GM19351 (cell line): ENCODE results near the gene VWA7.

Source experiments
- ATAC-seq: cut with Tn5 transposase; IDR thresholded peaks from one replicate; pipeline ENCODE4 v1.9.1; 2021; ENCODE audit warnings: mild to moderate bottlenecking, moderate library complexity; ENCODE audit not compliant: unreplicated experiment

The VWA7 gene

DNA sequence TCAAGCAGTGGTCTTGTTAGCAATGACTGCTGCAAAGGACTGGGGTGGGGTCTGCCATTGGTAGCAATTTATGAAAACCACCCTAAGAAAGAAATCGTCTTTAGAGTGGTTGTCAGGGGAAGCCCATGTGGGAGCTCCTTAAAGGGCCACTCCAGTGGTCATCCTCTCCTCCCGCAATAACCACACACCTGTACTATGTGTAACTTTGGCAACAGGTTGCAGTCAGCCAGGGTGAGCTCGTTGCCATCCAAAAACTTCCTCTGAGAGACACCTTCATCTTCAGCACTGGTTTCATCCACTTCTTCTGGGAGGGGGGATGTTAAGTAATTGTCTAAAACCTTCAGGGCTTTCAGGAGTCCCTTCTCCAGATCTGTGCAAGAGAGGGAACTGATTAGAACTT is 45.1 kb downstream of the VWA7 start:
- no peak for ATAC-seq

DNA sequence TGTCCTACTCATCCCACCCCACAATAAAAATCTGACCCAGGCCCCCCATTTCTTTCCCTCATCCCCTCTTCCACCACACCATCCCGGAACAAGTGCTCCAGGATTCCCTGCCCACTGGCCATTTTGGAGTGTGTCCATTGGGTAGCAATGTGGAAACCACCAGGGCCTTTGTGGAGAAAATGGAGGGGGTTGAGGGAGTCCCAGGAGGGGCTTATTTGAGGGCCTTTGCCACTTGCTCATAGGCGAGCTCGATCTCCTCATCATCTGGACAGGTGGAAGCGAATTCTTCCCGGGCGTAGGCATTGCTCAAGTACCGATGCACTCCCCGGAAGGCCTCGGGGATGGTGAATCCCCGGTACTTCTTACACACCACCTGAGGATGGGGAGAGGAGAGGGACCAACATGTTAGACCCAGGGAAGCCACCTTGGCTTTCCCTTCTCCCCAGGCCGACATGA is 46.5 kb downstream of the VWA7 start:
- ATAC-seq, result no peak

DNA sequence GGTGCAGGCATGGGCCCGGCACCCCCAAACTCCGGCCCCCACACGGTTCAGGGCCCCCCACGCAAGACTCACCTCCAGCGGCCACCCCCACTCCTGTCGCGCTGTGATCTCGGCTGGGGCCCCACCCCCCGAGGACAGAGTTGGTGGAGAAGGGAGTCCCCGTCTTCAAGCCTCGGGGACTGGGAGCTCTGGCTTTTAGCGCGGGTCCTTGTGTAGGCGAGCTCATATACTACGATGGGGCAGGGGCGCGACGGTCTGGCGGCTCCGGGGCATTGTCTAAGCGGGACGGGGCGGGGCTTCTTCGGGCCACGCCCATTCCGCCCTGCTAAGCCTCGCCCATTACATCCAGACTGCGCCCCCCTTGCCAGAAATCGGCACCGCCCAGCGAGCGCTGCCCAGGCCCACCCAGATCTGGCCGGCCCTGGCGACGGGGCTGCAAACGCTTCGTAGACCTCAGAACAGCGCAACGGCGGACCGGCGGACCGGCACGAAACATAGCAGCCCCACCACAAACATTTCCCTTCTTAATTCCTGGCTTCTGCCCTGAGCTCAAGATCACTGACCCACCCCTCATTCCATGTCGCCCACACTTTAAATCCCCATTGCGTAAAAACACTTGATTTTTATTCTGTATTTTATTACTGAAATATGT is 47.0 kb downstream of the VWA7 start:
- no peak for ATAC-seq

DNA sequence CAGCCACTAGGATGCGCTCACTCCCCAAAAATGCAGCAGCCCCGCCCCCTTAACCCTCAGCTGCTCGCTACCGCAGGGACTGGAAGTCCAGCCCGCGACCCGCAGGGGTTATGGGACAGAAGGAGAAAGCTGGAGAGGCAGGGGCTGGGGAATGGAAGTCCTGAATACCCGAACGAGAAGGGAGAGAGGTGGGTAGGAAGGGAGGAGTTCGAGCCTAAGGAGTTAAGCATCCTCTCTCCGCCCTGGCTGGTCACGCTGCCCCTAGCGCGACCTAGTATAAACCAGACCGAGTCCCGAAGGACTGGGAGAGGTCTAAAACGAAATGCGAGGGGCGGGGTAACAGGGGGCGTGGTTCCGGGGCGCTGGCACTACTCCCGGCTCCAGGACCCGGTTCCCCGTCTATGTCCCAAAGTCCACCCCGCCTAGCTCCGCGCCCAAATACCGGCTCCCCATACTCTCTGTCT is 47.6 kb downstream of the VWA7 start:
- no peak for ATAC-seq

DNA sequence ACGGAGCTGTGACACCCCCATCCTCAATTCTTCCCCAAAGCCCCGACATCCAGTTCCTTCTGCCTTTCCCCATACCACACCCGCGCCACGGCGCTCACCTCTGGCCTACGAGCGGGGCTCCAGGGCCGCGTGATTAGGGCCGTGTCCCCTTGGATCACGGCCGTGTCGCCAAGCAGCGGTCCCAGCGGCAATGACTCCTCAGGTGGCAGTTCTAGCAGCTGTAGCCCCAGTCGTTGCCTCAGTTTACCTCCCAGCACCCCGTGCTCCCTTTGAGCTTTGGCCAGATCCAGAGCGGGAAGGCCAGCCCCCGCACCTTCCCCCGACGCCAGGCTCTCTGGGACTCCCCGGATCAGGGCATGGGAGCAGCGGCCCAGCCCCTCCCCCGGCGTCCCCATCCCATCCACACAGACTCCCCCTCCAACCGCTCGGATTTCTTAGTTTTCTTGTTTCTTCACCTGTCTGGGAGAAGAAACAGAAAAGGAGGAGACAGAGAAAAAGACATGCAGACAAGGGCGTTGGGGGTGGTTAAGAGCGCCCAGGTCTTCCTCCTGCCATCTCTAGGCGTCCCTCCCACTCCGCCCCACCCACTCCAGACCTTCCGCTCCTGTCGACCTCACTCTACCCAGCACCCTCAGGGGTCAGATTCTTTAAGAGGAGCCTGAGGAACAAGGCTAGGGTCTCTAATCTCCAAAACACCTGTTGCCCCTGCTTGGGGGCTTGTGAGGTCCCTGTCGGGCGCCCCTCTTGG is 48.2 kb downstream of the VWA7 start, which contains the start of gene DDAH2:
TSS of gene DDAH2 (minus strand) at position 533 of the 748 bp plus-strand sequence. CDS start at position 395, 138 bp downstream.
- ATAC-seq, result no peak

DNA sequence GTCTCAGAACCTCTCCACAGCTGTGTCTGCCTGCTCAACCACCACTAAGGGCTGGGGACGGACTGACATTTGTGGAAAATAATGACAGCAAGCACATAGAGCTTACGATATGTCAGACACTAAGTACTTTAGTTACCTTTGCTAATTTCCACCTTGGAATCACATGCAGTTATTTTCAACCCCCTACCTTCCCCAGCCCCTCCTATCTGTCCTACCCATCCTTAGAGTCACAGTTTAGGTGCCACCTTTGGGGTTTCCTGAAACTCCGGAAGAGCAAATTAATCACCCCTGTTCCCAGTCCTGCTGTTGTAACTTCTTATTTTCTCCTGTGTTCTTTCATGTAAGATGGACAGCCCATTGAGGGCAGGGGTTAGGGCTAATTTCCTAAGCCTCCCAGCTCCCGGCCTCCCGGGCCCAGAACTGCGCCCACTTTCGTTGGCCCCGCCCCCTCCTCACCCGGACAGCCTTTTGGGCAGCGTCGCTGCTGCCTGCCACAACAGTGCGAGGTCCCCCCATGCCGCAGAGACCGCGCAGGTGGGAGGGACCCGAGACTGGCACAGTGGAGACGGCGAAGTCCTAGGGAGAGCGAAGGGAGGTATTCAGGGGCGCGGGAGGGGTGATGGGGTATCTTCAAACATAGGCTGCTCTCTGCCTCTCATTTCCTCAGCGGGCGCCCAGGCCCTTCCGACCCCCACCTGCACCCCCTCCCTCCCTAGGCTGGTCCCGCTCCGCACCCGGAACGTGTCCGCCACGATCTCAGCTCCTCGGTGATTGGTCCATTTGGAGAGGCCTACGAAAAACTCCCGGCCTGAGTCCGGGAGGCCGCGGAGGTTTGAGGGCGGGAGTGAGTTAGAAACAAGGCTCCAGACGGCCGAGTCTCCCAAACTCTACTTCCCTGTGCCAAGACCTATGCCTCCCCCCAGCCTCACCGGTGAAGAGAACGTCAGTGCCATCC is 49.1 kb downstream of the VWA7 start:
- no peak for ATAC-seq

DNA sequence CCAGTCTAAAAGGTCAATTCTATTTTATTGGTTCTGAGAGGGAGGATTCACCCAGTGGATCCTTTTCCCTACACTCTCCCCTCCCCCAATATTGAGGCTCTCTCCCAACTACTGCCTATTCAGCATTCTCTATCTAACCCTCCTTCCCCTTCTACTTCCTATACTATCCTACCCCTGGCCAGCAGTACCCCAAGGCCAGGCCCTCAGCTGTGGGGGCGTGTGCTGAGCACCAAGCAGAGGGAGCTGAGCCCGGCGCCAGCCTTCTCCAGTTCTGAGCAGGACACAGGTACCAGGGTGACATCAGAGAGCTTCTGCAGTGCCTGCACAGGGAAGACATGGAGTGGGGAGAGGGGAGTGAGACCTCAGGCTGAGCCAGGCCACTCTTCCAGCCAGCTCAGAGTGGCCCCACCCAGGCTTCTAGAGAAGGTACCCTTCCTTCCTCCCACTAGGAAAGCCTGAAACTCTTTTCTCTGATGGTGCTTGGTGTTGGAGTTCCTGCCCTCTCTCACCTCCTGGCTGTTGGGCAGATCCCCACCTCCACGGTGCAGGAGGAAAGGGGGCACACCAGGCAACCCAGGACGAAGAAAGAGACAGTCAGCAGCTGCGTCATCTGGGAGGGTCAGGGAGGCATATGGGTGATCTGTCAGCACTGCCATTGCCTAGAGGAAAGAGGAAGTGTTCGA is 50.0 kb downstream of the VWA7 start:
- ATAC-seq, result peak; percentile 73

DNA sequence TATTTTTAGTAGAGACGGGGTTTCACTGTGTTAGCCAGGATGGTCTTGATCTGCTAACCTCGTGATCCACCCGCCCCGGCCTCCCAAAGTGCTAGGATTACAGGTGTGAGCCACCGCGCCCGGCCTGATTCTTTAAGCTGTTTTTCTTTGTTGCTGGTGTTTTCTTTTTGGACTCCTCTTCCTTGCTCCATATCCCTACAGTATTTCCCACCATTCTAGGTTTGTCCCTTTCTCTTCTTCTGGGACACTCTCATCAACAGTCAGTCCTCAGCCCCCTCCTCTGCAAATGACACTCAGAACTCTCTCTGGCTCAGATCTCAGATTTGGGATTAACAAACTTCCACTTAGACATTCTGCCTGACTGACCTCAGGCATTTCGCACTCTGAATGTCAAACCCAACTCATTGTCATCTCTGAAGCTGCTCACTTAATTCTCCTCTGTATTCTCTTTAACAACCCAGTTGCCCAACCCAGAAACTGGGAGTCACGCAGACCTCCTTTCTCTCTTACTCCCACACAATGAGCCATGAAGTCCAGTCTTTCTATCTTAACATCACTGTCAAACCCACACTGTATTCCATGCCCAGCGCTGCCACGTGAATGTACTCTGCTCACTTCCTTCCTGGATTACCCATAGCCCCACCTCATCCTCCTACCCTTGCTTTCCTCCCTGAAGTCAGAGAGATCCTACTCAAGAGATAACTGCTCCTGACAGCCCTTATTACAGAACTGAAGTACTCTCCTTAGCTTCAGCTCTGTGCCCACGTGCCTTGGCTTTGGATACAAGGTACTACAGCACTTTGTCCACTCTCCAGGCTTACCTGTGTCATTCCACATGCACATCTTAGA is 51.4 kb downstream of the VWA7 start:
- no peak for ATAC-seq

DNA sequence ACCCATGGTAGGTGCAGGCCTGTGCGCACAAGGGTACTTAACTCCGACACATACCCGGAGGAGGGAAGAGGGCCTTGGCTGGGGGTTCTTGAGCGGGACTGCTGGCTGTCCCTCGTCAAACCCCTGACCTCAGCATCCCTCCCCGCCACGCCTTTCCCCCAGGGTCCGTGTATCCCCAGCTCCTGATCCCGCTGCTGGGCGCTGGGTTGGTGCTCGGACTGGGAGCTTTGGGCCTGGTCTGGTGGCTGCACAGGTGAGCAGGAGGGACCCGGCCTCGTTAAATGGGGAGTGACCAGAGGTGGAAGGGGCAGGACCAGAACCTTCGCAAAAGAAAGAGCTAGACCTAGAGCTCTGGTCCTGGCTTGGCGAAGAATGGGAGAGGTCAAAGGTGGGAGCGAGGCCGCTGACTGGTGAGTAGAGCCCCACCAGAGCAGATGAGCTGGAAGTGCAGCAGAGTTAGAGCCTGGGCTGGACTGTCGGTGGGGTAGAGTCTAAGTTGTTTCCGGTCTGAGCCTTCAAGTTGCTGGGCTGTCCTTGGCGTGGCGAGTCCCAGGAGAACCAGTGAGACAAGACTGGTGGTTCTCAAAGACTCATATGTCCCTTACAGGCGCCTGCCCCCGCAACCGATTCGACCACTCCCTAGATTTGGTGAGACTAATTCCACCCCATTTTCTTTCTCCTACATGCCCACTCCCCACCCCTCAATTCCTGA is 53.0 kb downstream of the VWA7 start:
- no peak for ATAC-seq

DNA sequence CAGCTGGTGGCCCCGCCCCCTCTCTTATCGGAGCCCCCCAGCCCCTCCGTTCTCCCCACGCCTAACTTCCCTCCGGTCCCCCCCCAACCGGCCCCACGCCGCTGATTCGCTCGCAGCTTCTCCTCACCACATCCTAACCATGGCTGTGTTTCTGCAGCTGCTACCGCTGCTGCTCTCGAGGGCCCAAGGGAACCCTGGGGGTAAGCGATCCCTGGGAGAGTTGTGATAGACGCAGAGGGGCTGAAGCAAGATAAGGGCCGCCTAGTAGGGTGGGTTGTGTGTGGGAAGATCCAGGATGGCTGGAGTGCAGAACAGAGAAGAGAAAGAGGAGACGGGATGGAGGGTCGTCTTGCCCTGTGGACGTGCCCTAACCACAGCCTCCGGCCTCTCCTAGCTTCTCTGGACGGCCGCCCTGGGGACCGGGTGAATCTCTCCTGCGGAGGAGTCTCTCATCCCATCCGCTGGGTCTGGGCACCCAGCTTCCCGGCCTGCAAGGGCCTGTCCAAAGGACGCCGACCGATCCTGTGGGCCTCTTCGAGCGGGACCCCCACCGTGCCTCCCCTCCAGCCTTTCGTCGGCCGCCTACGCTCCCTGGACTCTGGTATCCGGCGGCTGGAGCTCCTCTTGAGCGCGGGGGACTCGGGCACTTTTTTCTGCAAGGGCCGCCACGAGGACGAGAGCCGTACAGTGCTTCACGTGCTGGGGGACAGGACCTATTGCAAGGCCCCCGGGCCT is 53.7 kb downstream of the VWA7 start, which contains the start of gene MPIG6B:
TSS of gene MPIG6B (plus strand) at position 129 of the 735 bp plus-strand sequence. CDS start at position 140, 11 bp downstream.
- no peak for ATAC-seq

DNA sequence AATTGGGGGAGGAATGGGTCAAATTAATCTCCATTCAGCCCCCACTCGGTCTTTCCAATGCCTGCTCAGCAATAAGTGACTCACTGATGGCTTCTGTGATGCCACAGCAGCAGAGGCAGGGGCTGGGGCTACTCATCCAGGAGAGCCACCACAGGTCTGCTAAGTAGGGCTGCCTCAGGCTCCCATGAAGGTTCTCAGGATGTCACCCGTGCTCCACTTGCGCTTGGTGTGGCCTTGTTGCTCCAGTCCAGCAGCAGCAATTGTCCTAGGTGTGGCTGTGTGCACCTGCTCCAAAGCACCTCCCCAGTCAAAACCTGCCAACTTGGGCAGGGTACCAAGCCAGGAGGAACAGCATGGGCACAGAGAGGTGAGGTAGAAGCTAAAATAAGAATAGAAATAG is 55.0 kb downstream of the VWA7 start:
- ATAC-seq, result no peak

DNA sequence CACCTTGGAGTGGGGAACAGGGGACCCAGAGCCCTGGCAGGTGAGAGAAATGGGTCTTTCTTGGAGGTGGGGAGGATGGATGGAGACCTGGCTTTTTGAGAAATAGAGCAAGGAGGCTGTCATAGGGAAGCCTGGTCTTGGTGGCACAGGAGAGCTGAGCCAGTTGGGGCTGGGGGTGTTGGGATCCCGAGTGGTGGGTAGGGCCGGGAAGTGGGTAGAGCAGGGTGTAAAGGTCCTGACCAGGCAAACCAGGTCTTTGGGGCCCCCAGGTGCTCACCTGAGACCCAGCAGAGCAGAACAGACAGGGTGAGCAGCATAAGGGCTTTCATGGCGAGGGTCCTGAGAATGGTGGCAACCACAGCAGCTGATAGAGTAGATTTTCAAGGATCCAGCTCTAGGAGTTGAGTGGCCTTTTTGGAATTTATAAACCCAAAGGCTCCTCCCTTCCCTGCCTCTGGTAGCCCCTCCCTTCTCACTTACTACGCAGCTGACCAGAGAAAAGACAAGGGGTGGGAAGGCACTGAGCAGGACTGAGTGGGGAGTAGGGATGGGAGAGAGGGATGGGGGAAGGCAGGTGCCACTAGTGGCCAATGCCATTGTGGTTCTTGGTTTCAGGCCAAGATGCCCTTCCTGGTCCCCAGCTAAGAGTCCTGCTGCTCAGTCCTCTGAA is 55.6 kb downstream of the VWA7 start, which contains the start of gene LY6G6C:
TSS of gene LY6G6C (minus strand) at position 396 of the 670 bp plus-strand sequence. CDS start at position 329, 67 bp downstream.
- no peak for ATAC-seq

DNA sequence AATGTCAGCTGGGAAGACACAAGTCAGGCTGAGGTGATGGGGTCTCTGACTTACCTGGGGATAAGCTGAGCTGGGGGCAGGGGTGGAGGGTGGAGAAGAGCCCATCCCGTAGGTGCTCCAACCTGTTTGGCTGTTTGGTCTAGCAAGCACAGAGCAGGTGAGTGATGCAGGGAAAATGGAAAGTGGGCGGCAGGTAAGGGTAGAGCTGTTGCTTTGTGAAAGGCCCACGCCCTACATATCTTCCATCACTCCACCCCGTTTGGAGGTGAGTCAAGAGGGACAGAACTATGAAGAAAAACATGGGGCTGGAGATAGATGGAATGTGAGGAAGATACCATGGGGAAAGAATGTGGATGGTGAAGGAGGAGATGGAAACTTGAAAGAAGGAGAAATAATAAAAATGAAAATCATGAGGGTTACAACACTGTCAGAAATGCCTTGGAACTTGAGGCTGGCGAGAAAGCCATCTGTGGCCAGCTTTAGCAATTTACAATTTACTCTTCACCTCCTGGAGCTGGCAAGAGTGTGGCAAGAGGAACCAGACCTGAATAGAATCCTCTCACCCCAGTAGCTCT is 56.8 kb downstream of the VWA7 start:
- ATAC-seq, result no peak

DNA sequence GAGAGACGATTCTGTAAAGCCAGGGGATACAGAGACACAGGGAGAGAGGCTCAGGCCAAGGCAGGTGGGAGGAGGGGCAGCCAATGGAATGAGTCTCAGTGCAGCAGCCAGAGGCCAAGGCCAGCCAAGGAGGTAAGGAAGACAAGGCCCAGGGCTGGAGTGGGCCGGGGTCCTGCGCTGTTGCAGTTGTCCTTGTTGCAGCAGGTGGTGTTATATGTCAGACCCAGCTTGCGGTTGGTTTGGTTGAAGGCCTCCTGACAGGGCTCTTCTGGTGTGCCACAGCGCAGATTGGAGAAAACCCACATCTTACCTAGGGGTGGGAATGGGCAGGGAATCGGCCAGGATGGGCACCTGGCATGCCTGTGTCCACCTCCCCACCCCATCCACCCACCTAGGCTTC is 58.1 kb downstream of the VWA7 start:
- ATAC-seq, result no peak

DNA sequence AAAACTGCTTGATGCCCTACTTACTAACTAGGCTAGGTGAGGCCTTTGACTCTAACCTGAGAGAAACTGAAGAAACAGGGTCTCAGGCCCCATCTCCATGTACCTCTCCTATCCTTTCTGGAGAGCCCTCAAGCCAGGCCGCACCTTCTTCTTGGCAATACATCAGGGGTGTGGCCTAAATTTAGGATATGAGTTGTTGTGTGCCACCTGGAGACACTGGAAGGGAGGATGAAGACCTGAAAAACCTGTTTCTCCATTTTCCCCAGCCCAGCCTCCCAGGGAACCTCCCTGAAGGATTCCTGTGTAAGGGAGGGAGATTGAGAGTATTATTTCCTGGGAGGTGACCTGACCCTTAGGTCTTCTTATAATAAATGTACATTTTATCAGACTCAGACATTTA is 58.9 kb downstream of the VWA7 start:
- ATAC-seq, result no peak

DNA sequence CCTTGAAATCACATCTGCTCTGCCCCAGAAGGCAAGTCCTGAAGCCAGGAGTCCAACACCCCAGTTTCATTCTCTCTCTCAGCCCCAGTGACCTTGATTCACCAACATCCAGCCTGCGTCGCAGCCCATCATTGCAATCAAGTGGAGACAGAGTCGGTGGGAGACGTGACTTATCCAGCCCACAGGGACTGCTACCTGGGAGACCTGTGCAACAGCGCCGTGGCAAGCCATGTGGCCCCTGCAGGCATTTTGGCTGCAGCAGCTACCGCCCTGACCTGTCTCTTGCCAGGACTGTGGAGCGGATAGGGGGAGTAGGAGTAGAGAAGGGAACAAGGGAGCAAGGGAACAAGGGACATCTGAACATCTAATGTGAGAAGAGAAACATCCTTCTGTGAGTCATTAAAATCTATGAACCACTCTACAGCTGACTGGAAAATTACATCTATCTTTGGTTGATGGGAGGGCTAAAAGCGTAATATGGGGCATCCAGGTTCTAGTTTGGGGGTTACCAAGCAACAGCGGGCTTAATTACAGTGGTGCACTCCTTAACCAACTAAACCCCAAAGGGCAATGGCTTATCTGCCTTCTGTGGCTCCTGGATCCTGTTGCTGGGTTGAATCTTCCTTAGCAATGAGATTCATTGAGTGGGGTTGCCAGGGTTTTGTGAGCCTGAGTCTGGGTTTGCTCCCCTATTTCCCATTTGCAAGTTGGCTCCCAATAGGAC is 59.5 kb downstream of the VWA7 start:
- no peak for ATAC-seq
